Inflammatory macrophage treated with lipopolysaccharide for 4 hours (primary cell): Measurements from ENCODE around the gene IFRD2.
A peak's percentile ranks its signal among the peaks of the same experiment; 100 is the strongest.
"Not testable (repeated sequence)": the region's sequence is repeated elsewhere in the genome, so short reads cannot be mapped to it uniquely, and the experiment has no call there.

Source experiments
- DNase-seq: peaks from one replicate; pipeline ENCODE4 v3.0.0-alpha.2; 2020

IFRD2 gene

GRCh38 chr3:50265571-50265970, 26.7 kb downstream of the IFRD2 start:
- DNase-seq = no peak

- no peak for DNase-seq
These were observed 27.2 kb downstream of the IFRD2 start for GRCh38 chr3:50264964-50265485.

- no peak for DNase-seq
These were observed 27.8 kb downstream of the IFRD2 start for GRCh38 chr3:50264383-50264963.

- no peak for DNase-seq
These were observed 28.5 kb downstream of the IFRD2 start for GRCh38 chr3:50263478-50264382.

- DNase-seq = no peak
These were observed 29.5 kb downstream of the IFRD2 start for GRCh38 chr3:50262778-50263177.

GRCh38 chr3:50262200-50262599, 30.0 kb downstream of the IFRD2 start:
- DNase-seq = not testable (repeated sequence)

GRCh38 chr3:50261505-50261904, 30.7 kb downstream of the IFRD2 start:
- DNase-seq = no peak

- no peak for DNase-seq
These were observed 31.2 kb downstream of the IFRD2 start for GRCh38 chr3:50260942-50261441.

GRCh38 chr3:50260027-50260941, 31.9 kb downstream of the IFRD2 start:
- peak; percentile 90 for DNase-seq

- DNase-seq = no peak
These were observed 32.7 kb downstream of the IFRD2 start for GRCh38 chr3:50259432-50260026.

- no peak for DNase-seq
These were observed 33.2 kb downstream of the IFRD2 start for GRCh38 chr3:50258979-50259378.

- DNase-seq = no peak
These were observed 34.1 kb downstream of the IFRD2 start for GRCh38 chr3:50258029-50258680.

GRCh38 chr3:50256978-50257890, 35.0 kb downstream of the IFRD2 start:
- no peak for DNase-seq

GRCh38 chr3:50255251-50255615, 37.0 kb downstream of the IFRD2 start:
- no peak for DNase-seq

GRCh38 chr3:50254577-50255250, 37.5 kb downstream of the IFRD2 start:
- DNase-seq = peak; percentile 90

GRCh38 chr3:50251220-50251619, 41.0 kb downstream of the IFRD2 start:
- peak; percentile 70 for DNase-seq

- no peak for DNase-seq
These were observed 41.7 kb downstream of the IFRD2 start for GRCh38 chr3:50250514-50250913.

GRCh38 chr3:50249457-50249856, 42.8 kb downstream of the IFRD2 start:
- DNase-seq = no peak

GRCh38 chr3:50248387-50248786, 43.8 kb downstream of the IFRD2 start:
- peak; percentile 43 for DNase-seq

- DNase-seq = peak; percentile 91
These were observed 45.7 kb downstream of the IFRD2 start for GRCh38 chr3:50246517-50246954.
